ENCODE results near the gene KCNG1.

The KCNG1 gene

DNA sequence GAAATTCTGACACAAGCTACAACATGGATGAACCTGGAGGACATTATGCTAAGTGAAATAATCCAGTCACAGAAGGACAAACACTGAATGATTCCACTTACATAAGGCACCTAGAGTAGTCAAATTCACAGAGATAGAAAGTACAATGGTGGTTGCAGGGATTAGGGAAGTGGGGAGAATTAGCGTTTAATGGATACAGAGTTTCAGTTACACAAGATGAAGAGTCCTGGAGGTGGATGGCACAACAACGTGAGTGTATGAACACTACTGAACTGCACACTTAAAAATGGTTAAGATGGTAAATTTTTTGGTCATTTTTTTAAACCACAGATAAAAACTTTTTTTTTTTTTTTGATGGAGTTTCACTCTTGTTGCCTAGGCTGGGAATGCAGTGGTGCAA, 39.6 kb downstream of the KCNG1 start:
- Histone ChIP-seq H3K79me1 (ENCODE audit: low read depth, low read length) (no peaks in the 10 kb centered on the region), H2BK15ac (ENCODE audit: low read length) (no peak overlapping the region), H3K4me1 (ENCODE audit: control insufficient read depth in 2 of 2, insufficient read depth in 1 of 2, low read depth in 1 of 2, low read length in 2 of 2) (no peaks in the 10 kb centered on the region), H2AK5ac (ENCODE audit: low read depth, low read length) (no peak overlapping the region), H3K36me3 (replicated peaks in 1 of 2; ENCODE audit: control insufficient read depth in 2 of 2, insufficient read depth in 2 of 2, low read length in 2 of 2) (no peaks in the 10 kb centered on the region), H4K91ac (ENCODE audit: low read depth, low read length, poor library complexity) (no peak overlapping the region), H3K4me3 (ENCODE audit: low read length in 2 of 2) (no peak overlapping the region), H2BK5ac (ENCODE audit: low read length) (no peak overlapping the region), H3K27me3 (ENCODE audit: control insufficient read depth in 3 of 3, insufficient read depth in 3 of 3, low read depth in 1 of 3, low read length in 3 of 3) (no peaks in the 10 kb centered on the region), H3K4me2 (ENCODE audit: insufficient read depth, low read length, poor library complexity, severe bottlenecking) (no peak overlapping the region), H4K8ac (ENCODE audit: low read depth, low read length) (no peak overlapping the region), H2BK120ac (ENCODE audit: low read depth, low read length) (no peak overlapping the region), H3K23ac (ENCODE audit: low read depth, low read length, poor library complexity) (no peak overlapping the region), H3K9ac (ENCODE audit: low read depth, low read length, poor library complexity) (no peak overlapping the region), H3K18ac (ENCODE audit: low read length) (no peak overlapping the region), H3K27ac (replicated peaks; ENCODE audit: low read length) (no peak overlapping the region), H2BK12ac (ENCODE audit: low read length) (no peak overlapping the region), H3K14ac (ENCODE audit: low read length) (no peak overlapping the region), H2AFZ (ENCODE audit: low read length) (no peak overlapping the region), H3K9me3 (replicated peaks in 1 of 2; ENCODE audit: control insufficient read depth in 2 of 2, insufficient read depth in 1 of 2, low read depth in 1 of 2, low read length in 2 of 2) (no peaks in the 10 kb centered on the region), H3K4ac (ENCODE audit: low read length) (no peak overlapping the region)
- WGBS, 2 donors (ENCODE audit: extremely low coverage in 2 of 2, insufficient read length in 2 of 2, insufficient replicate concordance in 1 of 2): no CpG with 5 or more reads among the region's 2 CpGs
- no peak for DNase-seq (ENCODE audit: low spot score)

DNA sequence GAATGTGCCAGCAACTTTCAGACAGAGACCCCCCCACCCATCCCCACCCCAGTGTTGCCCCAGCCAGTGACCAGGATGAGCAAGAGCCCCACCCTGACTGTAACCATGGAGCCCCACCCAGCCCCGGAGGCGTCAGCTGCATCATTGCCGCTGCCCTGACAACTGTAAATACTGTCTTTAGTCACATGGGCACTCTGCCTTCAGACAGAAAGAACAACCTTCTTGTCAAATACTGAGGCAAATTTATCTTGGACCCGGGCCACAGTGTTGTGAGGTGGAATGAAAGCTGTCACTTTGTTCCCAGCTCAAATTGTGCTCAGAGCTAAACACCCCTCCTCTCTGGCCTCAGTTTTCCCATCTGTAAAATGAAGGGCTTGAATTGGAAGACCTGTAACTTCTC, 40.5 kb downstream of the KCNG1 start:
- Histone ChIP-seq H2BK5ac (ENCODE audit: low read length) (no peak overlapping the region), H2BK12ac (ENCODE audit: low read length) (no peak overlapping the region), H2BK120ac (ENCODE audit: low read depth, low read length) (no peak overlapping the region), H3K27ac (replicated peaks; ENCODE audit: low read length) (no peak overlapping the region), H3K4me3 (ENCODE audit: low read length in 2 of 2) (no peak overlapping the region), H3K4me1 (ENCODE audit: control insufficient read depth in 2 of 2, insufficient read depth in 1 of 2, low read depth in 1 of 2, low read length in 2 of 2) (peaks cover 2 to 7% of the 10 kb centered on the region in 2 donors), H3K14ac (ENCODE audit: low read length) (no peak overlapping the region), H3K36me3 (replicated peaks in 1 of 2; ENCODE audit: control insufficient read depth in 2 of 2, insufficient read depth in 2 of 2, low read length in 2 of 2) (no peaks in the 10 kb centered on the region), H3K9me3 (replicated peaks in 1 of 2; ENCODE audit: control insufficient read depth in 2 of 2, insufficient read depth in 1 of 2, low read depth in 1 of 2, low read length in 2 of 2) (no peaks in the 10 kb centered on the region), H3K79me1 (ENCODE audit: low read depth, low read length) (no peaks in the 10 kb centered on the region), H4K8ac (ENCODE audit: low read depth, low read length) (no peak overlapping the region), H3K18ac (ENCODE audit: low read length) (no peak overlapping the region), H2AFZ (ENCODE audit: low read length) (no peak overlapping the region), H3K27me3 (ENCODE audit: control insufficient read depth in 3 of 3, insufficient read depth in 3 of 3, low read depth in 1 of 3, low read length in 3 of 3) (no peaks in the 10 kb centered on the region), H3K23ac (ENCODE audit: low read depth, low read length, poor library complexity) (no peak overlapping the region), H3K4me2 (ENCODE audit: insufficient read depth, low read length, poor library complexity, severe bottlenecking) (no peak overlapping the region), H3K9ac (ENCODE audit: low read depth, low read length, poor library complexity) (no peak overlapping the region), H4K91ac (ENCODE audit: low read depth, low read length, poor library complexity) (no peak overlapping the region), H2BK15ac (ENCODE audit: low read length) (no peak overlapping the region), H3K4ac (ENCODE audit: low read length) (no peak overlapping the region), H2AK5ac (ENCODE audit: low read depth, low read length) (no peak overlapping the region)
- no CpG with 5 or more reads among the region's 4 CpGs for WGBS, 2 donors (ENCODE audit: extremely low coverage in 2 of 2, insufficient read length in 2 of 2, insufficient replicate concordance in 1 of 2)
- DNase-seq (ENCODE audit: low spot score): no peak

DNA sequence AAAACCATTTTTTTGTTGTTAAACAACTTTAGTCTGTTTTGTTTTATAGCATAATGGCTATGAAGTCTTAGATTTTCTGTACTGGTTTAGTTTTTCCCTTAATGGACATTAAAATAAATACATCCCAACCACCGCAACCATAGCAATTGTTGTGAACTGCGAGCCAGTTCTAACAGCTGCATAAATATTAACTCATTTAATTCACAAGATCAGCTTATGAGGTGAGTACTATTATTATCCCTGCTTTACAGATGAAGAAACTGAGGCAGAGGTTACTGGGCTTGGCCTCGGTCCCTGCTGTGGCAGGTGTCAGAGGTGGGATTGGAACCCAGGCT, 41.2 kb downstream of the KCNG1 start:
- no peak overlapping the region for H2BK120ac ChIP-seq (ENCODE audit: low read depth, low read length)
- no peak overlapping the region for H3K4me3 ChIP-seq (ENCODE audit: low read length in 2 of 2)

DNA sequence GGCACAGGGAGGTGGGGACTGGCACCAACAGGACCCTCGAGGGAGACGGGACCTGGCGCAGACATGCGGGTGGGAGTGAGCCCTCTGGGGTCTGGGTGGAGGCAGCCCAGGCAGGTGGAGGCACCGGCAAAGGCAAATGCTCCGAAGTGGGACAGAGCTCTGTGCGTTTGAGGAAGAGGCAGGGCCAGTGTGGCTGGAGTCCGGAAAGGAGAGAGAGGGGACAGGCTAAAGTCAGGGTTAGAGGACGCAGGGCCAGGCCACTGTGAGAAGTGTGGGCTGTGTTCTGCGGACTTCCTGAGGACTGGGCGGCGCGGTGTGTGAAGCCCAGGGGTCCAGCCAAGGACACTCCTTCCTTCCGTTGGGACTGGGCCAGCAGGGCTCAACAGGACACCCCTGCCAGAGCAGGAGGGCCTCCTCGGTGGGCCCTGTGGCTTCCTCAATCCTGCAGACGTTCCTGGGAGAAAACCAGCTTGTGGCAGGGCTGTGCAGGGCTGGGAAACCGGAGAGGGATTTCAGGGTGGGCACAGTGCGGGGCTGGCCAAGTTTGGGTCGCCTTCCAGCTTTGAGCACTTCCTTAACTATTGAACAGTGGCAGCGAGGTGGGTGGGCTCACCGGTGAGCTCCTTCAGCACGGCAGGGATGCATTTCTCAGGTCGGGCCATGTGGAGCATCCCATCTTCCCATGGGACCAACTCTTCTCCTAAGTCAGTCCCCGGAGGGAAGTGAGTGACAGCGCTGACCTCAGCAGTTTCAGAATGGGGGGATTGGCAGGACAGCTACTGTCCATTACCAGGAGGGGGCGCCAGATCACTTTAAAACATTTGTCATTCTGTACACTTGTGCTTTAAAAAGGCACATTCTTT, 41.8 kb downstream of the KCNG1 start:
- Histone ChIP-seq H2BK5ac (ENCODE audit: low read length) (peak overlapping the region; percentile 67), H3K4me1 (ENCODE audit: control insufficient read depth in 2 of 2, insufficient read depth in 1 of 2, low read depth in 1 of 2, low read length in 2 of 2) (peaks cover 3 to 13% of the 10 kb centered on the region in 2 donors), H3K14ac (ENCODE audit: low read length) (peak overlapping the region; percentile 75), H3K4me3 (ENCODE audit: low read length in 2 of 2) (no peak overlapping the region), H3K23ac (ENCODE audit: low read depth, low read length, poor library complexity) (peak overlapping the region; percentile 82), H3K27me3 (ENCODE audit: control insufficient read depth in 3 of 3, insufficient read depth in 3 of 3, low read depth in 1 of 3, low read length in 3 of 3) (no peaks in the 10 kb centered on the region), H2AFZ (ENCODE audit: low read length) (peak overlapping the region; percentile 62), H3K18ac (ENCODE audit: low read length) (peak overlapping the region; percentile 1), H3K9ac (ENCODE audit: low read depth, low read length, poor library complexity) (peak overlapping the region; percentile 36), H3K9me3 (replicated peaks in 1 of 2; ENCODE audit: control insufficient read depth in 2 of 2, insufficient read depth in 1 of 2, low read depth in 1 of 2, low read length in 2 of 2) (no peaks in the 10 kb centered on the region), H2BK12ac (ENCODE audit: low read length) (peak overlapping the region; percentile 86), H2BK120ac (ENCODE audit: low read depth, low read length) (peak overlapping the region; percentile 34), H2BK15ac (ENCODE audit: low read length) (peak overlapping the region; percentile 98), H3K4ac (ENCODE audit: low read length) (no peak overlapping the region), H3K79me1 (ENCODE audit: low read depth, low read length) (no peaks in the 10 kb centered on the region), H4K91ac (ENCODE audit: low read depth, low read length, poor library complexity) (peak overlapping the region; percentile 26), H2AK5ac (ENCODE audit: low read depth, low read length) (peak overlapping the region; percentile 89), H3K27ac (replicated peaks; ENCODE audit: low read length) (no peak overlapping the region), H3K36me3 (replicated peaks in 1 of 2; ENCODE audit: control insufficient read depth in 2 of 2, insufficient read depth in 2 of 2, low read length in 2 of 2) (no peaks in the 10 kb centered on the region), H3K4me2 (ENCODE audit: insufficient read depth, low read length, poor library complexity, severe bottlenecking) (no peak overlapping the region), H4K8ac (ENCODE audit: low read depth, low read length) (no peak overlapping the region)
- peak; percentile 72 for DNase-seq (ENCODE audit: low spot score)
- WGBS, 2 donors (ENCODE audit: extremely low coverage in 2 of 2, insufficient read length in 2 of 2, insufficient replicate concordance in 1 of 2): no CpG with 5 or more reads among the region's 26 CpGs

More for the DNA sequence above, 41.2 kb downstream of the KCNG1 start:
- H3K36me3 ChIP-seq (replicated peaks in 1 of 2; ENCODE audit: control insufficient read depth in 2 of 2, insufficient read depth in 2 of 2, low read length in 2 of 2): no peaks in the 10 kb centered on the region
- no peak overlapping the region for H3K14ac ChIP-seq (ENCODE audit: low read length)
- no peak overlapping the region for H2BK5ac ChIP-seq (ENCODE audit: low read length)
- H2BK12ac ChIP-seq (ENCODE audit: low read length): no peak overlapping the region
- no peak overlapping the region for H3K4ac ChIP-seq (ENCODE audit: low read length)
- H3K27me3 ChIP-seq (ENCODE audit: control insufficient read depth in 3 of 3, insufficient read depth in 3 of 3, low read depth in 1 of 3, low read length in 3 of 3): no peaks in the 10 kb centered on the region
- H4K8ac ChIP-seq (ENCODE audit: low read depth, low read length): no peak overlapping the region
- H3K79me1 ChIP-seq (ENCODE audit: low read depth, low read length): no peaks in the 10 kb centered on the region
- H3K4me1 ChIP-seq (ENCODE audit: control insufficient read depth in 2 of 2, insufficient read depth in 1 of 2, low read depth in 1 of 2, low read length in 2 of 2): peaks cover 3 to 13% of the 10 kb centered on the region in 2 donors
- H3K9me3 ChIP-seq (replicated peaks in 1 of 2; ENCODE audit: control insufficient read depth in 2 of 2, insufficient read depth in 1 of 2, low read depth in 1 of 2, low read length in 2 of 2): no peaks in the 10 kb centered on the region
- DNase-seq (ENCODE audit: low spot score): no peak
- no peak overlapping the region for H2AFZ ChIP-seq (ENCODE audit: low read length)
- WGBS, 2 donors (ENCODE audit: extremely low coverage in 2 of 2, insufficient read length in 2 of 2, insufficient replicate concordance in 1 of 2): no CpG with 5 or more reads among the region's 3 CpGs
- H3K23ac ChIP-seq (ENCODE audit: low read depth, low read length, poor library complexity): no peak overlapping the region
- no peak overlapping the region for H3K4me2 ChIP-seq (ENCODE audit: insufficient read depth, low read length, poor library complexity, severe bottlenecking)
- H3K18ac ChIP-seq (ENCODE audit: low read length): no peak overlapping the region
- H2BK15ac ChIP-seq (ENCODE audit: low read length): no peak overlapping the region
- H3K9ac ChIP-seq (ENCODE audit: low read depth, low read length, poor library complexity): no peak overlapping the region
- H4K91ac ChIP-seq (ENCODE audit: low read depth, low read length, poor library complexity): no peak overlapping the region
- no peak overlapping the region for H2AK5ac ChIP-seq (ENCODE audit: low read depth, low read length)
- H3K27ac ChIP-seq (replicated peaks; ENCODE audit: low read length): no peak overlapping the region

Measured in neuronal stem cell (in vitro differentiated cells).